Activated naive CD8-positive, alpha-beta T cell (primary cell): Measurements from ENCODE around the gene KIF1B.
"Not testable (repeated sequence)": the region's sequence is repeated elsewhere in the genome, so short reads cannot be mapped to it uniquely, and the experiment has no call there.

Experiments
- H3K27ac Mint-ChIP-seq: one replicate; pipeline ENCODE4 v1.8.0; 2021; ENCODE audit warnings: mixed read lengths
- H3K27me3 Mint-ChIP-seq: one replicate; pipeline ENCODE4 v1.8.0; 2021; ENCODE audit warnings: mixed read lengths
- H3K36me3 Mint-ChIP-seq: one replicate; pipeline ENCODE4 v1.8.0; 2021; ENCODE audit warnings: mixed read lengths
- H3K4me1 Mint-ChIP-seq: one replicate; pipeline ENCODE4 v1.8.0; 2021; ENCODE audit warnings: low read depth, mixed read lengths
- H3K4me3 Mint-ChIP-seq: one replicate; pipeline ENCODE4 v1.8.0; 2021; ENCODE audit warnings: mild to moderate bottlenecking, mixed read lengths
- H3K9me3 Mint-ChIP-seq: one replicate; pipeline ENCODE4 v1.8.0; 2021; ENCODE audit warnings: low read depth, mixed read lengths

The KIF1B gene

DNA sequence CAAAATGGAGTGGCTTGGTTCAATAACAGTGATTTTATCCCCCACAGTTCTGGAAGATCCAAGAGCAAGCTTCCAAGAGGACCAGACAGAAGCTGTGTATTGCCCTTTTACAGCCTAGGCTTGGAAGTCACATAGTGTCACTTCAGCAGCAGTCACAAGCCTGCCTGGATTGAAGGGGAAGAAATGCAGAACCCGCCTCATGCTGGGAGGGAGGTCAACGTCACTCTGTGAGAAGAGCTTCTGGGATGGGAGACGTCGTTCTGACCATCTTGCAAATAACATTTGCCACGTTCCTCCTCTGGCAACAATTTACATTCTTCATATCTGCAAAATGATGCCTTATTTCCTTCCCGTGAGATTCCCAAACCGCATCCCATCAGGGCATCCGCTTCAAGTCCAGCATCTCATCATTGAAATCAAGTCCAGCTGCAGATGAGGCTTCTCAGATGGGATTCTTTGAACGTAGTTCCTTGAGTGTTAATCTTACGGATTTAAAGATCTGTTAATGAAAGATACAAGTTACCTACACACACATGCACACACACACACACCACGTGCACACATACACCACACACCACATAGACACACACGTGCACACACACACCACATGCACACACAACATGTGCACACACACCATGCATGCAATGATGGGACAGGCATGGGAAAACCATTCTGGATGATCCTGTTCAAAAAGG is 23.9 kb upstream of the KIF1B start:
- Mint-ChIP-seq H3K4me1 (no peaks in the 10 kb centered on the region), H3K9me3 (no peaks in the 10 kb centered on the region), H3K27ac (no peak overlapping the region), H3K4me3 (no peak overlapping the region), H3K36me3 (peaks cover 3% of the 10 kb centered on the region), H3K27me3 (no peaks in the 10 kb centered on the region)

DNA sequence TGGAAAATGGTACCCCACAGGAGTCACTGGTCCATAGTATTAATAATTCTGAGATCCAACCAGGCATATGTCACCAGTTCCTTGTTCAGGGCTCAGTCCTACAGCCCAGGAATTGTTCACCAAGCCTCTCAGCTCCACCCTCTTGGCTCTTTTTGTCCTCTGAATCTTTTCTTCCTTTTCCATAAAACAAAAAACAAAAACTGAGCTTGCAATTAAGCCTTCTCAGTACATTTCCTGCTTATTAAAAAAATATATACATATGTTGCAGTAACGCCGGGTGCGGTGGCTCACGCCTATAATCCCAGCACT is 23.4 kb upstream of the KIF1B start:
- Mint-ChIP-seq H3K27me3 (no peaks in the 10 kb centered on the region), H3K4me3 (no peak overlapping the region), H3K36me3 (peaks cover 3% of the 10 kb centered on the region), H3K9me3 (no peaks in the 10 kb centered on the region), H3K27ac (no peak overlapping the region), H3K4me1 (no peaks in the 10 kb centered on the region)

DNA sequence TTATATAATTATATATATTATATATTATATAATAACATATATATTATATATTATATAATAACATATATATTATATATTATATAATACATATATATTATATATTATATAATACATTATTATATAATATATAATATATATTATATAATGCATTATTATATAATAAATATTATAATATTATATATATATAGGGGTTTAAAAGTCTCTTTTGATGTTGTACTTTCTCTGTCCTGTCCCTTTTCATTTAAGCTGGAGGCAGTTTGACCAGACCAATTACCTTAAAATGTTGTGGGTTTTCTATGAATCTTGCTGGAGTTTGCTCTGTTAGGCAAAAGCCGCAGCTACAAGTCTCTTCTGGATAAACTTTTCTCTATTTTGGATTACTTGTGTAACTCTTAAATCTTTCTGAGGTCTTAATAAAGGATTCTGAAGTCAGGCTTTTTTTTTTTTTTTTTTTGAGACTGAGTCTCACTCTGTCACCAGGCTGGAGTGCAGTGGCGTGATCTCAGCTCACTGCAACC is 22.2 kb upstream of the KIF1B start:
- Mint-ChIP-seq H3K4me1 (no peaks in the 10 kb centered on the region), H3K27me3 (no peaks in the 10 kb centered on the region), H3K4me3 (no peak overlapping the region), H3K36me3 (no peaks in the 10 kb centered on the region), H3K27ac (no peak overlapping the region), H3K9me3 (no peaks in the 10 kb centered on the region)

DNA sequence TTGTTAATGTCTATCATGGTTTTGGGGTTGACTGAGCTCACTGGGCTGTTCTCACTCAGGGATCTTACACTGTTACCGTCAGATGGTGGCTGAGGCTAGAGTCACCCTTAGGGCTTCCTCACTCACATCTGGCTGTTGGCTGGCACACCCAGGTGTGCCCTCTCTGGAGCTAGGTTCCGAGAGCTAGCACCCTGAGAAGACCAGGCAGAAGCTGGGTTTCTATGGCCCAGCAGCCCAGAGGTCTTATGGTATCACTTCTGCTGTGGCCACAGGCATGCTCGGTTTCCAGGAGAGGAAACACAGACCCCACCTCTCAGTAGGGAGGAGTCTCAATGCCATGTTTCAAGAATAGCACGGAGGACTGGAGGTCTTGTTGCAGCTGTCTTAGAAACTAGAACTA is 20.7 kb upstream of the KIF1B start:
- Mint-ChIP-seq H3K27ac (no peak overlapping the region), H3K4me1 (no peaks in the 10 kb centered on the region), H3K36me3 (no peaks in the 10 kb centered on the region), H3K27me3 (peaks cover 2% of the 10 kb centered on the region), H3K9me3 (no peaks in the 10 kb centered on the region), H3K4me3 (no peak overlapping the region)

DNA sequence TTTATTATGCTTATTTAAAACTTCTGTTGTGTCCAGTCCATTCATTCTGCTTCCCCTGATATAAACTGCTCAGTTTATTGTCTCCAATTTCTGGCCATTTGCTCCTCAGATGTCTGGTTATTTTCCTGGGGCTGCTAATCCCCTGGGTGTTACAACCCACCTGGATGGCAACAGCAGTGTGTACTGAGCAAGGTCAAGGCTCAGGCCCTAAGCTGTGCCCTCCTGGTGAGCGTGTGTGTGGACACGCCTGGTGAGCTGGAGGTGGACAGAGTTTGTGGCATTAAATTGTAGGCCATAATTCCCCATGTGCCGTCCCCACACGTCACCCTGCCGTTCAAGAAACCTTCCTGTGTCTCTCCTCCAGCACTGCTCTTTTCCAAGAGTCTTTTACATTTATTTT is 18.1 kb upstream of the KIF1B start:
- Mint-ChIP-seq H3K27me3 (peaks cover 4% of the 10 kb centered on the region), H3K4me3 (no peak overlapping the region), H3K27ac (no peak overlapping the region), H3K36me3 (no peaks in the 10 kb centered on the region), H3K4me1 (no peaks in the 10 kb centered on the region), H3K9me3 (no peaks in the 10 kb centered on the region)

DNA sequence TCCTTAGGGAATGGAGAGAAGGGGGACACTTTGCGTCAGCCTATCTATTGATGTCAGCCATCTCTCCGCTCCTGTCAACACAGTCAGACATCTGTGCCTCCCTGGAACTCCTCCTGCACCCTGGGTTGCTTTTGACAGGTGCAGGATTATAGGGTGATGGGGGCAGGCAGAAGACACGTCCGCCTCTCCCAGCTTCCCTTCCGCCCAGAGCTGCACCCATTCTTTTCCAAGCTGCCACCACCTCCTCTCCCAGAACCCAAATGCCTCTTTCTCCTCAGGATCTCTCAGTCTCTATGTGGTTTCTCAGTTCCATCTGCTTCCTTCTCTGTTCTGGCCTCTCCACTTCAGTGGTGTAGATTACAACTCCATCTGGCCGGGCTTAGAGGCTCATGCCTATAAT is 17.1 kb upstream of the KIF1B start:
- Mint-ChIP-seq H3K4me1 (no peaks in the 10 kb centered on the region), H3K9me3 (no peaks in the 10 kb centered on the region), H3K4me3 (no peak overlapping the region), H3K36me3 (no peaks in the 10 kb centered on the region), H3K27me3 (peaks cover 4% of the 10 kb centered on the region), H3K27ac (no peak overlapping the region)

DNA sequence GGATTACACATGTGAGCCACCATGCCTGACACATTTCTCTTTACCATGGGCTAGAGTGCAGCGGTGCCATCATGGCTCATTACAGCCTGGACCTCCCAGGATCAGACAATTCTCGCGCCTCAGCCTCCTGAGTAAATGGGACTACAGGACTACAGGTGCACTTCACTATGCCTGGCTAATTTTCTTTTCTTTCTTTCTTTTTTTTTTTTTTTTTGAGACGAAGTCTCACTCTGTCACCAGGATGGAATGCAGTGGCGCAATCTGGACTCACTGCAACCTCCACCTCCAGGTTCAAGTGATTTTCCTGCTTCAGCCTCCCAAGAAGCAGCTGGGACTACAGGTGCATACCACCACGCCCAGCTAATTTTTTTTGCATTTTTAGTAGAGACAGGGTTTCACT is 14.8 kb upstream of the KIF1B start:
- Mint-ChIP-seq H3K27me3 (peaks cover 4% of the 10 kb centered on the region), H3K36me3 (no peaks in the 10 kb centered on the region), H3K9me3 (no peaks in the 10 kb centered on the region), H3K4me3 (no peak overlapping the region), H3K4me1 (no peaks in the 10 kb centered on the region), H3K27ac (no peak overlapping the region)

DNA sequence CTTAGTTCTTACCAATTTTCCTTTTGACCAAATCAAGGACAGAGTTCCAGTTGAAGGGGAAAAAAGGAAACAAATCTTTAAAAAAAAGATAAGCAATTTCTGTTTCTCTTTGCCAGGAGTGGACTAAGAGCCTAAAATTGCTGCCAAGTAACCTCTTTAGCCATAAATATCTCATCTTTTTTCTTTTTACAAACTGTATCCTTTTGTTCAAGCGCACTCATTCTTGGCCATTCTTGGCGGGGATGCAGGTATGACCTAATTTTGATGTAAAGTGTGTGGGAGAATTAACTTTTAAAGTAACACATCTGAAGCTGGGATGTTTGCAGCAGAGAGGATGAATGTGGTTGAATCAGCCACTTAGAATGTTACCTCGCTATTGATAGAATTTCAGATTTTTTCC is 13.4 kb upstream of the KIF1B start:
- Mint-ChIP-seq H3K27ac (no peak overlapping the region), H3K4me1 (no peaks in the 10 kb centered on the region), H3K36me3 (no peaks in the 10 kb centered on the region), H3K27me3 (peaks cover 4% of the 10 kb centered on the region), H3K9me3 (no peaks in the 10 kb centered on the region), H3K4me3 (no peak overlapping the region)

DNA sequence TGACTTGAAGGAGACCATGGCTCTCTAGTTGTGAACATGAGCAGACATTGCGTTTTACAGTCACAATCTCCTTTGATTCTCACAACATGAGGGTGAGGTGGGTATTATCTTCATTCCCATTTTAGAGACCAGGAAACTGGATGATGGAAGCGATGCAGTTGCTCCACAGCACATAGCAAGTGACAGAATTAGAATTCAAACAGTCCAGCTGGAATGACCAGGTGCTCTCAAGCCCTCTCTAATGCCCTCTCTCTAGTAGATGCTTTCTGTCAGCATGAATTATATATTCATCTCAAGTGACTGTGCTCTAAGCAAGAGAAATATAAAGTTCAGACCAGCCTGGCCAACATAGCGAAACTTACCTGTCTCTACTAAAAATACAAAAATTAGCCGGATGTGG is 9.8 kb upstream of the KIF1B start:
- Mint-ChIP-seq H3K27ac (no peak overlapping the region), H3K36me3 (no peaks in the 10 kb centered on the region), H3K4me3 (no peak overlapping the region), H3K9me3 (no peaks in the 10 kb centered on the region), H3K27me3 (peaks cover 2% of the 10 kb centered on the region), H3K4me1 (no peaks in the 10 kb centered on the region)

DNA sequence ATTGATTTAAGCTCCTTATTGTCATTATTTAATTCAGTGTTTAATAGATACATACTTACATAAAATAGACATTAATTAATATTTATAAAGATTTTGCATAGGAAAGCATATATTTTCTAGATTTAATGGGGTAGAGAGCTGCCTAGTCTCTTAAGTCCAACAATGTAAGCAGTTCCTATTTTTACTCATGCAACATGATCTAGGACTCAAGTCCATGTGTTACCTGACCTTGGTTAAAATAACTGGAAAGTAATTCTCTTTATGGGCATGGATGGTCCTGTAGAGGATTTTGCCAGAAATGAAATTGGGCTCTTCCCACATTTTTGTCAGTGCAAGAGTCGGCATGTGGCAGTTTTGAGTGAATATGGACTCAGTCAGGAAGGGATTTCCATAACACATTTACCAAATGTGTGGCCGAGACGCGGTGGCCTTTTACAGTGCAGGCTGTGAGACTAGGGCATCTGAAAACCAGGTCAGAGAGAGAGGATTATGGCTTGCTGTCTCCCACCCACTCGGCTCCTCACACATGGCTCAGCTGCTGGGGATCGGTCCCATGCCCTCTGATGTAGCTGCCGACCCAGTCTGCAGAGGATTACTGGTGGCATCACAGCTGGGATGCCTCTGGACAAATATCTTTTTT is 6.2 kb upstream of the KIF1B start:
- Mint-ChIP-seq H3K4me3 (no peak overlapping the region), H3K9me3 (no peaks in the 10 kb centered on the region), H3K27me3 (no peaks in the 10 kb centered on the region), H3K27ac (no peak overlapping the region), H3K4me1 (peaks cover under 1% of the 10 kb centered on the region), H3K36me3 (no peaks in the 10 kb centered on the region)

DNA sequence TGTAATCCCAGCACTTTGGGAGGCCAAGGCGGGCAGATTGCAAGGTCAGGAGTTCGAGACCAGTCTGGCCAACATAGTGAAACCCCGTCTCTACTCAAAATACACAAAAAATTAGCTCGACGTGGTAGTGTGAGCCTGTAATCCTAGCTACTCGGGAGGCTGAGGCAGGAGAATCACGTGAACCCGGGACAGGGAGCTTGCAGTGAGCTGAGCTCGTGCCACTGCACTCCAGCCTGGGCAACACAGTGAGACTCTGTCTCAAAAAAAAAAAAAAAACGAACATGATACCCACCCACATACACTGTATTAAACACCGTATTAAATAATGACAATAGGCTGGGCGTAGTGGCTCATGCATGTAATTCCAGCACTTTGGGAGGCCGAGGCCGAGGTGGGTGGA is 5.2 kb upstream of the KIF1B start:
- H3K9me3 Mint-ChIP-seq, H3K4me1 Mint-ChIP-seq, H3K4me3 Mint-ChIP-seq, H3K27me3 Mint-ChIP-seq, H3K27ac Mint-ChIP-seq, H3K36me3 Mint-ChIP-seq: not testable (repeated sequence)

DNA sequence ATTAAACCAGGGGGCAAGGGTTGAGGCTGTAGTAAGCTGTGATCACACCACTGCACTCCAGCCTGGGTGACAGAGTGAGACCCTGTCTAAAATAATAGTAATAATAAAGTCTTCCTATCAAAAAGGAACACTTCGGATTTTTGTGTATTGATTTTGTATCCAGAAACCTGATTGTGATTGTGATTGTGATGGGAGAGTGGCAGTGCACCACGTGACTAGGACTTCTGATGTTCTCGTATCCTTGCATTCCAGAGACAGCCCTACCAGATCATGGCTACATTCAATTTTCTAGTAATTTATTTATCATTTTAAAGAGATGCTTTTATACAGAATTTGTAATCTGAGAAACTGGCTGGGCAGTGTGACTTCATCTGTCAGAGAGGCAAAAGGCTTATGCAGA is 2.6 kb upstream of the KIF1B start:
- Mint-ChIP-seq H3K27ac (no peak overlapping the region), H3K4me3 (no peak overlapping the region), H3K4me1 (peaks cover 23% of the 10 kb centered on the region), H3K9me3 (no peaks in the 10 kb centered on the region), H3K36me3 (no peaks in the 10 kb centered on the region), H3K27me3 (no peaks in the 10 kb centered on the region)

DNA sequence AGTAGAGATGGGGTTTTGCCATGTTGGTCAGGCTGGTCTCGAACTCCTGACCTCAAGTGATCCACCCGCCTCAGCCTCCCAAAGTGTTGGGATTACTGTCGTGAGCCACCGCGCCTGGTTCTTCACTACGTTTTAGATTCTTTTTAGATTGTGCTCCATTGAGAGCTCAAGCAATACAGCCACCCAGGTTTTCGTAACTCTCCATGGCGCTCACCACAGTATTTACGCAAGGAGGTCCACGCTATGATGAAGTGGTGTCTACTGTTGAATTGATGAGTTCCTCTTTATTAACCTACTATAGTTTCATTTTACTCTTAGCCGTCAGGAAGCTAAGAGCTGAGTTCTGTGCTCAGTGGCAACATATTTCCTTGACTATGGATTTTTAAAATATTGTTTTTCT is 1.8 kb upstream of the KIF1B start:
- Mint-ChIP-seq H3K9me3 (no peaks in the 10 kb centered on the region), H3K4me3 (peak overlapping the region; percentile 38), H3K36me3 (no peaks in the 10 kb centered on the region), H3K4me1 (peaks cover 23% of the 10 kb centered on the region), H3K27me3 (no peaks in the 10 kb centered on the region), H3K27ac (no peak overlapping the region)

DNA sequence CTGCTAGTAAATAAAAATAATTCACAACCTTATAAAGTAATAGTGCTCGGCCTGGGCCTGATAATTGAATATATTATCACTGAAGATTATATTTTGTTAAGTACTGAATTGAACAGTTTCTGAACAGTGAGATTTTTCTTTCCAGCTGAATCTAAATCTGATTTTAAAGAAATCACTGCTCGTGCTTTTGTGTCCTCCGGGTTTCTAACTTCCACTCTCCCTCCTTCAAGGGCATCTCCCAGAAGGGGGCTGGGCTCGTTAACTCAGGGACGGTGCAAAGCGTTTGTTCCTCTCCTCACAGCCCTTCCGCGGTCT is 823 bp upstream of the KIF1B start:
- Mint-ChIP-seq H3K27ac (peak overlapping the region; percentile 80), H3K27me3 (no peaks in the 10 kb centered on the region), H3K4me1 (peaks cover 23% of the 10 kb centered on the region), H3K4me3 (peak overlapping the region; percentile 91), H3K36me3 (no peaks in the 10 kb centered on the region), H3K9me3 (no peaks in the 10 kb centered on the region)

DNA sequence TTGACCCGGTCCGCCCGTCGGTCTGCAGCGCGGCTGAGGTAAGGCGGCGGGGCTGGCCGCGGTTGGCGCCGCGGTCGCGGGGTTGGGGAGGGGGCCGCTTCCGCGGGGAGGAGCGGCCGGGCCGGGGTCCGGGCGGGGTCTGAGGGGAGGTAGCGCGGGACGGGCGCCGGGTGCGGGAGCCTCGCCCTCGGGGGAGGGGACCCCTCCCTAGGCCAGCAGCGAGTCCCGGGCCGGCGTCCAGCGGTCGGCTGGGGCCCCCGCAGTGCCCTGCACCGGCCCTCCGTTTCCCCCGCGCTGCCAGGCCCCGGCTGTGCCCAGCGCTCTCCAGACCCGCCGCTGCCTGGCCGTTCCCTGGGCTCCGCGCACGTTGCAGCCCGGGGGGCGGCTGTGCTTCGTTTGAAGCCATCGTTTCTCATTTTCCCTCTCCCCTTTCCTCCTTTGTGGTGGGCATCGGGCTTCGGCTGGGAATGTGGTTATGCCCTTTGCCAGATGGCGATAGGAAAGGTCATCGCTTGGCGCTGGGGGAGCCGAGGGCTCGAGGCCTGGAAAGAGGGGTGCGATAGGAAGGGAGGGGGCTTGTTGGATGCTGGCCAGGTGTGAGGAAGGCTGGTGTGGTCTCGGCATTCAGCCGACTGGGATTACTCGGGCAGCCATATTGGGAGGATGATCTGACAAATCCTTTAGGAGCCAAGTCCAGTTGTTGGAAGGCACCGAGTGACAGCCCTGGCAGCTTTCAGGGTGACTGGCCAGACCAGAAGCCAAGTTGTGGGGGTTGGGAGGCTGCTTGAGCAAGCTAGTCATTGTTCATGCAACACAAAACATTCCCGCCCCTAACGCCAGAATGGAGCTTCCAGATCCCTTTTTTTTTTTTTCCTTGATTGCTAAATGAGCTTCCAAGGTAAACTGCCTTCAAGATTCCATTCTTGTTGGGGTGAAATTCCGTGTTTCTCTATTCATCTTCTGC is 753 bp downstream of the KIF1B start:
- Mint-ChIP-seq H3K4me3 (peak overlapping the region; percentile 71), H3K4me1 (peaks cover 27% of the 10 kb centered on the region), H3K36me3 (no peaks in the 10 kb centered on the region), H3K27me3 (no peaks in the 10 kb centered on the region), H3K27ac (peak overlapping the region; percentile 58), H3K9me3 (no peaks in the 10 kb centered on the region)
